OCI-LY1 (cell line): ENCODE results near the gene ZFP36L2.

ENCODE experiments used
- CTCF ChIP-seq: fragments of 200-600 bp; sonication (generic), shearing (Covaris generic); IDR thresholded peaks from 2 replicates; pipeline ENCODE4 v1.5.1; 2017; ENCODE audit warnings: mild to moderate bottlenecking, antibody characterized with exemption, low read length, moderate library complexity, mixed read lengths
- EZH2 ChIP-seq: fragments of 200-600 bp; sonication (generic), shearing (Covaris generic); IDR thresholded peaks from 2 replicates; pipeline ENCODE4 v1.8.0; 2017; ENCODE audit warnings: borderline replicate concordance, mixed run types, mild to moderate bottlenecking, antibody characterized with exemption, low read length, moderate library complexity, mixed read lengths

GRCh38 chr2:43206602-43207001 is 19.8 kb downstream of the ZFP36L2 start:
- no peak for TF ChIP-seq CTCF
- no peak for TF ChIP-seq EZH2
